ENCODE data around the gene BLM. TPM values are rescaled to one million over a fixed set of nuclear protein-coding genes. Genes with fewer than 3 reads are reported as not detected.
"Not testable (repeated sequence)": the region's sequence is repeated elsewhere in the genome, so short reads cannot be mapped to it uniquely, and the experiment has no call there.

BLM gene
- total RNA-seq, 6 experiments from 2014 or later: 2.8 to 7.7 (median 6.1) TPM

GRCh38 chr15:90683371-90683770, 33.8 kb upstream of the BLM start:
- Mint-ChIP-seq H3K4me1 (ENCODE audit: low read depth) (peaks cover 49% of the 10 kb centered on the region), H3K4me3 (no peak overlapping the region), H3K9me3 (no peaks in the 10 kb centered on the region), H3K27me3 (ENCODE audit: insufficient read depth) (peaks cover under 1% of the 10 kb centered on the region), H3K36me3 (ENCODE audit: low read depth) (peaks cover 5% of the 10 kb centered on the region; the same call in 1 of the 2 replicates), H3K27ac (no peak overlapping the region)
- TF ChIP-seq CTCF (IDR thresholded peaks at IDR 0.05): no peak
- no peak for DNase-seq

GRCh38 chr15:90683876-90684275, 33.3 kb upstream of the BLM start:
- peaks cover 5% of the 10 kb centered on the region; the same call in 1 of the 2 replicates for H3K36me3 Mint-ChIP-seq (ENCODE audit: low read depth)
- DNase-seq: no peak
- no peak overlapping the region for H3K4me3 Mint-ChIP-seq
- TF ChIP-seq CTCF (IDR thresholded peaks at IDR 0.05): no peak
- no peaks in the 10 kb centered on the region for H3K9me3 Mint-ChIP-seq
- H3K27ac Mint-ChIP-seq: no peak overlapping the region
- H3K27me3 Mint-ChIP-seq (ENCODE audit: insufficient read depth): no peaks in the 10 kb centered on the region; the same call in none of the 2 replicates
- peaks cover 47% of the 10 kb centered on the region for H3K4me1 Mint-ChIP-seq (ENCODE audit: low read depth)

GRCh38 chr15:90684281-90684680, 32.9 kb upstream of the BLM start:
- TF ChIP-seq CTCF (IDR thresholded peaks at IDR 0.05): no peak
- Mint-ChIP-seq H3K9me3 (no peaks in the 10 kb centered on the region), H3K27ac (no peak overlapping the region)

GRCh38 chr15:90685591-90686434, 31.3 kb upstream of the BLM start:
- Mint-ChIP-seq H3K27ac (no peak overlapping the region), H3K36me3 (ENCODE audit: low read depth) (peaks cover 5% of the 10 kb centered on the region; the same call in 1 of the 2 replicates), H3K4me1 (ENCODE audit: low read depth) (peaks cover 29% of the 10 kb centered on the region), H3K9me3 (no peaks in the 10 kb centered on the region), H3K4me3 (no peak overlapping the region), H3K27me3 (ENCODE audit: insufficient read depth) (no peaks in the 10 kb centered on the region; the same call in 1 of the 2 replicates)
- no peak for DNase-seq
- no peak for TF ChIP-seq CTCF (IDR thresholded peaks at IDR 0.05)

More at GRCh38 chr15:90684281-90684680, 32.9 kb upstream of the BLM start:
- Mint-ChIP-seq H3K36me3 (ENCODE audit: low read depth) (peaks cover 5% of the 10 kb centered on the region; the same call in 1 of the 2 replicates), H3K27me3 (ENCODE audit: insufficient read depth) (no peaks in the 10 kb centered on the region; the same call in none of the 2 replicates), H3K4me1 (ENCODE audit: low read depth) (peaks cover 43% of the 10 kb centered on the region), H3K4me3 (no peak overlapping the region)
- DNase-seq: no peak

- Mint-ChIP-seq H3K36me3 (ENCODE audit: low read depth) (peaks cover 1% of the 10 kb centered on the region; the same call in 1 of the 2 replicates), H3K27me3 (ENCODE audit: insufficient read depth) (no peaks in the 10 kb centered on the region; the same call in 1 of the 2 replicates), H3K4me3 (no peak overlapping the region), H3K27ac (no peak overlapping the region), H3K9me3 (no peaks in the 10 kb centered on the region), H3K4me1 (ENCODE audit: low read depth) (peaks cover 24% of the 10 kb centered on the region)
- DNase-seq: no peak
- no peak for TF ChIP-seq CTCF (IDR thresholded peaks at IDR 0.05)
Measured at GRCh38 chr15:90686435-90687218, 30.5 kb upstream of the BLM start.

- not testable (repeated sequence) for H3K27ac Mint-ChIP-seq; H3K4me3 Mint-ChIP-seq; H3K36me3 Mint-ChIP-seq (ENCODE audit: low read depth); H3K27me3 Mint-ChIP-seq (ENCODE audit: insufficient read depth); DNase-seq; H3K9me3 Mint-ChIP-seq
- peaks cover 13% of the 10 kb centered on the region for H3K4me1 Mint-ChIP-seq (ENCODE audit: low read depth)
Measured at GRCh38 chr15:90689326-90689961, 27.7 kb upstream of the BLM start.
